Activated CD8-positive, alpha-beta memory T cell treated with anti-CD3 and anti-CD28 coated beads, Interleukin-2, amount 50 U/mL, for 24 hours (primary cell): ENCODE data around the gene CEBPB.

Experiments used
- DNase-seq: peaks from one replicate; pipeline ENCODE4 v3.0.0-alpha.2; 2020; ENCODE audit errors: extremely low read depth

Gene CEBPB

GRCh38 chr20:50213531-50214106, 23.0 kb downstream of the CEBPB start:
- no peak for DNase-seq

- no peak for DNase-seq
Measured at GRCh38 chr20:50214226-50215024, 23.8 kb downstream of the CEBPB start.

- no peak for DNase-seq
Measured at GRCh38 chr20:50215101-50215690, 24.6 kb downstream of the CEBPB start.

- no peak for DNase-seq
Measured at GRCh38 chr20:50215926-50216325, 25.3 kb downstream of the CEBPB start.

GRCh38 chr20:50216543-50217206, 26.0 kb downstream of the CEBPB start:
- DNase-seq: no peak

GRCh38 chr20:50217207-50217949, 26.7 kb downstream of the CEBPB start:
- no peak for DNase-seq

GRCh38 chr20:50218987-50219435, 28.4 kb downstream of the CEBPB start:
- no peak for DNase-seq

GRCh38 chr20:50219600-50219999, 29.0 kb downstream of the CEBPB start:
- DNase-seq: no peak

- DNase-seq: no peak
Measured at GRCh38 chr20:50220093-50220893, 29.7 kb downstream of the CEBPB start.

GRCh38 chr20:50220894-50221365, 30.3 kb downstream of the CEBPB start:
- DNase-seq: no peak

- DNase-seq: no peak
Measured at GRCh38 chr20:50221501-50222308, 31.1 kb downstream of the CEBPB start.

GRCh38 chr20:50222309-50223038, 31.8 kb downstream of the CEBPB start:
- no peak for DNase-seq

- no peak for DNase-seq
Measured at GRCh38 chr20:50223039-50224005, 32.7 kb downstream of the CEBPB start.

- DNase-seq: no peak
Measured at GRCh38 chr20:50224052-50224451, 33.4 kb downstream of the CEBPB start.

- no peak for DNase-seq
Measured at GRCh38 chr20:50224531-50225255, 34.1 kb downstream of the CEBPB start.

GRCh38 chr20:50226093-50226974, 35.7 kb downstream of the CEBPB start:
- DNase-seq: no peak
